K562 (cell line): ENCODE results near the gene HELZ. TPM values are rescaled to one million over a fixed set of nuclear protein-coding genes. Genes with fewer than 3 reads are reported as not detected.

Experiments used
- BDP1 ChIP-seq: IDR thresholded peaks from 3 replicates; pipeline ENCODE4 v1.6.1; 2011; ENCODE audit not compliant: insufficient read length, insufficient read depth
- CHAMP1 ChIP-seq: fragments of 450-650 bp; IDR thresholded peaks from 2 replicates; pipeline ENCODE4 v1.6.1; 2016; ENCODE audit warnings: mild to moderate bottlenecking
- ESRRA ChIP-seq: fragments of 450-650 bp; IDR thresholded peaks from 2 replicates; pipeline ENCODE4 v1.6.1; 2014; ENCODE audit warnings: low read depth, mild to moderate bottlenecking, moderate library complexity, borderline replicate concordance
- ETV1 ChIP-seq: fragments of 450-650 bp; conservative IDR thresholded peaks from 2 replicates; pipeline ENCODE4 v1.6.1; 2016; ENCODE audit warnings: missing genetic modification characterization, control low read depth, low read depth, missing compliant biosample characterization
- GMEB1 ChIP-seq: fragments of 250-450 bp; sonication (Bioruptor Pico); IDR thresholded peaks from 2 replicates; pipeline ENCODE4 v1.4.0; 2020; ENCODE audit warnings: mild to moderate bottlenecking
- JUND ChIP-seq, 2 experiments: IDR thresholded peaks; 2 replicates in 1 of 2; 3 replicates in 1 of 2; pipeline ENCODE4 v1.6.1; 2011; ENCODE audit warnings: borderline replicate concordance in 2 of 2, low read depth in 2 of 2, low read length in 2 of 2, improper control_type of control experiment in 1 of 2, missing biosample characterization in 1 of 2, missing genetic modification characterization in 1 of 2, missing genetic modification reagents in 1 of 2
- MYC ChIP-seq, 2 experiments: fragments of 250-450 bp in 1 of 2; sonication (Bioruptor Pico) in 1 of 2; IDR thresholded peaks; 2 replicates each; pipeline versions ENCODE4 v1.5.1 to v1.6.1; 2012 to 2021; ENCODE audit warnings: low read depth in 2 of 2, borderline replicate concordance in 1 of 2, improper control_type of control experiment in 1 of 2, low read length in 1 of 2, mild to moderate bottlenecking in 1 of 2, moderate library complexity in 1 of 2
- NFYB ChIP-seq: IDR thresholded peaks from 2 replicates; pipeline ENCODE4 v1.6.1; 2011; ENCODE audit warnings: mild to moderate bottlenecking, moderate library complexity; ENCODE audit not compliant: insufficient read length; ENCODE audit errors: extremely low read depth
- NR2C2 ChIP-seq, 2 experiments: fragments of 200-800 bp in 1 of 2; sonication (Bioruptor generic) in 1 of 2; sonication (generic) in 1 of 2; formaldehyde crosslinking in 1 of 2; IDR thresholded peaks; 2 replicates each; pipeline versions ENCODE4 v1.6.1 to v1.8.0; 2016 to 2022; ENCODE audit warnings: mild to moderate bottlenecking in 1 of 2, missing compliant biosample characterization in 1 of 2, missing genetic modification characterization in 1 of 2, missing genetic modification reagents in 1 of 2
- POU5F1 ChIP-seq: fragments of 150-350 bp; IDR thresholded peaks from 2 replicates; pipeline ENCODE4 v1.6.1; 2014; ENCODE audit warnings: borderline replicate concordance, low read length, low read depth, mild to moderate bottlenecking; ENCODE audit not compliant: partially characterized antibody
- RBM34 ChIP-seq: fragments of 200-400 bp; formaldehyde crosslinking; IDR thresholded peaks from 2 replicates; pipeline ENCODE4 v1.6.1; 2018; ENCODE audit warnings: low read length, borderline replicate concordance; ENCODE audit not compliant: insufficient read depth
- TCF3 ChIP-seq: sonication (generic); formaldehyde crosslinking; IDR thresholded peaks from 2 replicates; pipeline ENCODE4 v1.4.0; 2020; ENCODE audit warnings: mild to moderate bottlenecking, missing genetic modification reagents
- YBX1 ChIP-seq: fragments of 450-650 bp; IDR thresholded peaks from 2 replicates; pipeline ENCODE4 v1.7.1; 2016; ENCODE audit warnings: mild to moderate bottlenecking
- YY1 ChIP-seq, 3 experiments: IDR thresholded peaks; 2 replicates each; pipeline ENCODE4 v1.6.1; 2011; ENCODE audit warnings: low read length in 2 of 3, mild to moderate bottlenecking in 2 of 3, moderate library complexity in 2 of 3, borderline replicate concordance in 1 of 3, control low read depth in 1 of 3, low read depth in 1 of 3; ENCODE audit not compliant: insufficient read depth in 3 of 3, insufficient replicate concordance in 2 of 3, control insufficient read depth in 1 of 3, insufficient read length in 1 of 3; ENCODE audit errors: extremely low read depth in 1 of 3
- ZBTB7A ChIP-seq: IDR thresholded peaks from 2 replicates; pipeline ENCODE4 v1.6.1; 2011; ENCODE audit warnings: low read depth, mild to moderate bottlenecking, low read length, moderate library complexity, borderline replicate concordance; ENCODE audit not compliant: control insufficient read depth
- ZFP91 ChIP-seq: sonication (generic); formaldehyde crosslinking; IDR thresholded peaks from 2 replicates; pipeline ENCODE4 v1.8.0; 2022; ENCODE audit warnings: mild to moderate bottlenecking, missing genetic modification reagents
- ZNF12 ChIP-seq: sonication (generic); formaldehyde crosslinking; IDR thresholded peaks from 2 replicates; pipeline ENCODE4 v1.4.0; 2020; ENCODE audit warnings: mild to moderate bottlenecking, missing genetic modification reagents
- polyA plus RNA-seq, 8 experiments: library from polyadenylated mRNA; depleted of rRNA in 4 of 8; stranded (reverse) in 5 of 8; unstranded in 3 of 8; fragments of >200 nt; fragmentation: Nextera tagmentation in 2 of 8; fragmentation: Illumina TruSeq in 1 of 8; extraction: Ambion mirVana in 2 of 8; extraction: Trizol in 1 of 8; gene quantifications; 2 replicates each; pipeline versions ENCODE4 v1.2.1 to v1.2.3, GENCODE V29; 2011 to 2014; ENCODE audit warnings: inconsistent platforms in 1 of 8, missing spikeins in 1 of 8
- total RNA-seq, 7 experiments: library from RNA; depleted of rRNA in 6 of 7; stranded (reverse); fragments of >200 nt in 6 of 7; fragmentation: Illumina TruSeq in 2 of 7; extraction: Trizol in 2 of 7; gene quantifications; 2 replicates each; pipeline versions ENCODE4 v1.2.1 to v1.2.3, GENCODE V29; 2011 to 2021; ENCODE audit warnings: low replicate concordance in 1 of 7
- TF ChIP-seq, protein P1 (sequence below): fragments of 250-450 bp; sonication (Bioruptor Pico); IDR thresholded peaks from 2 replicates; pipeline ENCODE4 v1.4.0; 2020

HELZ gene
- total and polyA plus RNA-seq, 9 of the 15 experiments (the other 6 are each of a cell fraction or from before 2014, with no cell fraction given): 5.2 to 39.8 (median 17.3) TPM

GRCh38 chr17:67244431-67245072 lies 444 bp downstream of the HELZ start (continued):
- no peak for TF ChIP-seq CHAMP1
- TF ChIP-seq GMEB1: no peak
- TF ChIP-seq JUND (IDR thresholded peaks at IDR 0.05; ENCODE audit: borderline replicate concordance, low read depth, low read length): no peak
- TF ChIP-seq JUND (tag; IDR thresholded peaks at IDR 0.05; ENCODE audit: borderline replicate concordance, low read depth, low read length): no peak
- TF ChIP-seq POU5F1: no peak
- no peak for TF ChIP-seq ZNF12
- TF ChIP-seq BDP1: no peak
- TF ChIP-seq YBX1: no peak
- no peak for TF ChIP-seq MYC (IDR thresholded peaks at IDR 0.05; ENCODE audit: low read depth, low read length)
- no peak for TF ChIP-seq MYC (CRISPR knock-in tag; IDR thresholded peaks at IDR 0.05; ENCODE audit: borderline replicate concordance, low read depth)
- TF ChIP-seq NFYB: no peak
- TF ChIP-seq ESRRA: peak; percentile 14; the same call in 1 of the 2 replicates
- TF ChIP-seq, protein P1, sequence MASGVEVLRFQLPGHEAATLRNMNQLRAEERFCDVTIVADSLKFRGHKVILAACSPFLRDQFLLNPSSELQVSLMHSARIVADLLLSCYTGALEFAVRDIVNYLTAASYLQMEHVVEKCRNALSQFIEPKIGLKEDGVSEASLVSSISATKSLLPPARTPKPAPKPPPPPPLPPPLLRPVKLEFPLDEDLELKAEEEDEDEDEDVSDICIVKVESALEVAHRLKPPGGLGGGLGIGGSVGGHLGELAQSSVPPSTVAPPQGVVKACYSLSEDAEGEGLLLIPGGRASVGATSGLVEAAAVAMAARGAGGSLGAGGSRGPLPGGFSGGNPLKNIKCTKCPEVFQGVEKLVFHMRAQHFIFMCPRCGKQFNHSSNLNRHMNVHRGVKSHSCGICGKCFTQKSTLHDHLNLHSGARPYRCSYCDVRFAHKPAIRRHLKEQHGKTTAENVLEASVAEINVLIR (CRISPR knock-in tag): no peak
- no peak for TF ChIP-seq NR2C2 (CRISPR knock-in tag; IDR thresholded peaks at IDR 0.05)
- TF ChIP-seq NR2C2 (tag; IDR thresholded peaks at IDR 0.05): no peak; the same call in 1 of the 2 replicates
- TF ChIP-seq ETV1 (tag): no peak
- no peak for TF ChIP-seq ZFP91 (CRISPR knock-in tag)
- no peak for TF ChIP-seq YY1 (IDR thresholded peaks at IDR 0.05; ENCODE audit: borderline replicate concordance in 1 of 3, control insufficient read depth in 1 of 3, extremely low read depth in 1 of 3, insufficient read depth in 3 of 3, insufficient read length in 1 of 3, insufficient replicate concordance in 2 of 3, low read depth in 1 of 3, low read length in 2 of 3)
- no peak for TF ChIP-seq TCF3 (CRISPR knock-in tag)
- TF ChIP-seq RBM34: no peak
- peak; percentile 84 for TF ChIP-seq ZBTB7A
